CD4-positive, alpha-beta T cell treated with Interleukin-17A for 1 hour (primary cell): Measurements from ENCODE around the gene FES.
A peak's percentile ranks its signal among the peaks of the same experiment; 100 is the strongest.
"Not testable (repeated sequence)": the region's sequence is repeated elsewhere in the genome, so short reads cannot be mapped to it uniquely, and the experiment has no call there.

Source experiments
- DNase-seq: peaks from one replicate; pipeline ENCODE4 v3.0.0-alpha.2; 2020

Gene FES

GRCh38 chr15:90883976-90884718 is at the start of gene FES:
FES (plus strand) TSS chr15:90884504; CDS start chr15:90885046, 542 bp downstream.
- DNase-seq: no peak

GRCh38 chr15:90834626-90835025 is 49.7 kb upstream of the FES start:
- DNase-seq: no peak

GRCh38 chr15:90836296-90836871 is 47.9 kb upstream of the FES start:
- no peak for DNase-seq

- no peak for DNase-seq
Measured at GRCh38 chr15:90837094-90837493, 47.2 kb upstream of the FES start.

GRCh38 chr15:90838139-90838538 is 46.2 kb upstream of the FES start:
- peak; percentile 85 for DNase-seq

GRCh38 chr15:90838544-90838943 is 45.8 kb upstream of the FES start:
- no peak for DNase-seq

- DNase-seq: no peak
Measured at GRCh38 chr15:90839187-90840071, 44.9 kb upstream of the FES start.

GRCh38 chr15:90840157-90840855 is 44.0 kb upstream of the FES start:
- DNase-seq: no peak

- no peak for DNase-seq
Measured at GRCh38 chr15:90840954-90841353, 43.4 kb upstream of the FES start.

GRCh38 chr15:90844696-90845095 is 39.6 kb upstream of the FES start:
- DNase-seq: no peak

GRCh38 chr15:90845201-90845949 is 38.9 kb upstream of the FES start:
- no peak for DNase-seq

- DNase-seq: not testable (repeated sequence)
Measured at GRCh38 chr15:90849424-90849823, 34.9 kb upstream of the FES start.

- peak; percentile 51 for DNase-seq
Measured at GRCh38 chr15:90851114-90851513, 33.2 kb upstream of the FES start.

- DNase-seq: no peak
Measured at GRCh38 chr15:90851940-90852339, 32.4 kb upstream of the FES start.

GRCh38 chr15:90855139-90855538 is 29.2 kb upstream of the FES start:
- no peak for DNase-seq

GRCh38 chr15:90857337-90857736 is 27.0 kb upstream of the FES start:
- no peak for DNase-seq

GRCh38 chr15:90857883-90858443 is 26.3 kb upstream of the FES start:
- no peak for DNase-seq

GRCh38 chr15:90859234-90860131 is 24.8 kb upstream of the FES start:
- no peak for DNase-seq

GRCh38 chr15:90860450-90860849 is 23.9 kb upstream of the FES start:
- no peak for DNase-seq

GRCh38 chr15:90860942-90861675 is 23.2 kb upstream of the FES start:
- no peak for DNase-seq
